Neural progenitor cell (in vitro differentiated cells): Measurements from ENCODE around the gene PRF1. TPM values are rescaled to one million over a fixed set of nuclear protein-coding genes. Genes with fewer than 3 reads are reported as not detected.

ENCODE experiments used
- DNase-seq: peaks from one replicate; pipeline ENCODE4 v3.0.0-alpha.2; 2016; ENCODE audit warnings: low spot score
- H2AFZ ChIP-seq: fragments of 200-600 bp; sonication (generic); replicated peaks from 2 replicates; pipeline ENCODE4 v1.6.1; 2016; ENCODE audit warnings: antibody characterized with exemption
- H3F3A ChIP-seq: fragments of 200-600 bp; sonication (generic); 2 replicates; pipeline ENCODE4 v1.6.1; 2016; ENCODE audit warnings: antibody characterized with exemption, low read depth
- H3K27ac ChIP-seq: fragments of 200-600 bp; sonication (generic); 2 replicates; pipeline ENCODE4 v1.5.1; 2016; ENCODE audit warnings: mild to moderate bottlenecking
- H3K27me3 ChIP-seq: fragments of 200-600 bp; sonication (generic); 2 replicates; pipeline ENCODE4 v1.6.1; 2016; ENCODE audit warnings: mild to moderate bottlenecking, moderate library complexity
- H3K36me3 ChIP-seq: fragments of 200-600 bp; sonication (generic); 2 replicates; pipeline ENCODE4 v1.5.1; 2016
- H3K4me1 ChIP-seq: fragments of 200-600 bp; sonication (generic); 2 replicates; pipeline ENCODE4 v1.6.1; 2016; ENCODE audit warnings: mixed run types
- H3K4me2 ChIP-seq: fragments of 200-600 bp; sonication (generic); 2 replicates; pipeline ENCODE4 v1.6.1; 2016
- H3K4me3 ChIP-seq: fragments of 200-600 bp; sonication (generic); 2 replicates; pipeline ENCODE4 v1.5.1; 2016
- H3K79me2 ChIP-seq: fragments of 200-600 bp; sonication (generic); 2 replicates; pipeline ENCODE4 v1.6.1; 2016; ENCODE audit warnings: low read depth
- H3K9ac ChIP-seq: fragments of 200-600 bp; sonication (generic); 2 replicates; pipeline ENCODE4 v1.6.1; 2016
- H3K9me3 ChIP-seq: fragments of 200-600 bp; sonication (generic); 2 replicates; pipeline ENCODE4 v1.5.1; 2016; ENCODE audit warnings: low read depth
- H4K20me1 ChIP-seq: fragments of 200-600 bp; sonication (generic); 2 replicates; pipeline ENCODE4 v1.6.1; 2016; ENCODE audit warnings: low read depth
- H3K27ac Mint-ChIP-seq: 3 replicates; pipeline ENCODE4 v1.8.0; 2021; ENCODE audit warnings: mixed read lengths
- H3K27me3 Mint-ChIP-seq: 2 replicates; pipeline ENCODE4 v1.8.0; 2022; ENCODE audit warnings: low read depth, mild to moderate bottlenecking, inconsistent platforms, moderate library complexity, mixed read lengths; ENCODE audit not compliant: insufficient read depth
- H3K36me3 Mint-ChIP-seq: 3 replicates; pipeline ENCODE4 v1.8.0; 2021; ENCODE audit warnings: mixed read lengths
- H3K4me1 Mint-ChIP-seq: 3 replicates; pipeline ENCODE4 v1.8.0; 2021; ENCODE audit warnings: mixed read lengths
- H3K4me3 Mint-ChIP-seq: 3 replicates; pipeline ENCODE4 v1.8.0; 2021; ENCODE audit warnings: mild to moderate bottlenecking, moderate library complexity, mixed read lengths
- H3K9me3 Mint-ChIP-seq: 3 replicates; pipeline ENCODE4 v1.8.0; 2020; ENCODE audit warnings: mixed read lengths
- CTCF ChIP-seq: fragments of 200-600 bp; sonication (generic); IDR thresholded peaks from 2 replicates; pipeline ENCODE4 v1.5.1; 2017; ENCODE audit warnings: antibody characterized with exemption, mild to moderate bottlenecking
- EZH2 ChIP-seq: fragments of 200-600 bp; sonication (generic); IDR thresholded peaks from 2 replicates; pipeline ENCODE4 v1.6.1; 2017; ENCODE audit warnings: antibody characterized with exemption, mild to moderate bottlenecking, moderate library complexity
- EZH2phosphoT487 ChIP-seq: fragments of 200-600 bp; sonication (generic); IDR thresholded peaks from 2 replicates; pipeline ENCODE4 v1.6.1; 2017; ENCODE audit warnings: antibody characterized with exemption
- total RNA-seq: library from RNA; depleted of rRNA; stranded (reverse); fragments of >200 nt; gene quantifications from 2 replicates; pipeline ENCODE4 v1.2.3, GENCODE V29; 2015; ENCODE audit warnings: low replicate concordance

Gene PRF1
- total RNA-seq, 1 donor from 2014 or later, result not detected

GRCh38 chr10:70585578-70586169 lies 16.9 kb downstream of the PRF1 start:
- H3K36me3 Mint-ChIP-seq, result no peaks in the 10 kb centered on the region
- H3K4me1 ChIP-seq, result peaks cover 26% of the 10 kb centered on the region
- no peak overlapping the region for H3K4me3 ChIP-seq
- no peaks in the 10 kb centered on the region for H3K9me3 Mint-ChIP-seq
- H3K27me3 Mint-ChIP-seq, result peaks cover 11% of the 10 kb centered on the region
- H3K4me1 Mint-ChIP-seq, result peaks cover 30% of the 10 kb centered on the region
- no peaks in the 10 kb centered on the region for H3K36me3 ChIP-seq
- no peaks in the 10 kb centered on the region for H4K20me1 ChIP-seq
- DNase-seq, result no peak
- no peak overlapping the region for H3K9ac ChIP-seq
- H3F3A ChIP-seq, result peaks cover 19% of the 10 kb centered on the region
- H3K4me3 Mint-ChIP-seq, result no peak overlapping the region
- no peak overlapping the region for H3K27ac Mint-ChIP-seq
- H3K4me2 ChIP-seq, result no peak overlapping the region
- H2AFZ ChIP-seq, result no peak overlapping the region
- TF ChIP-seq EZH2 (no peak), EZH2phosphoT487 (no peak), CTCF (no peak)
- no peaks in the 10 kb centered on the region for H3K79me2 ChIP-seq
- no peaks in the 10 kb centered on the region for H3K27me3 ChIP-seq
- no peak overlapping the region for H3K27ac ChIP-seq
- no peaks in the 10 kb centered on the region for H3K9me3 ChIP-seq

- Histone ChIP-seq H3K9me3 (no peaks in the 10 kb centered on the region), H3K4me1 (peaks cover 26% of the 10 kb centered on the region), H3K79me2 (no peaks in the 10 kb centered on the region), H3K27ac (no peak overlapping the region), H3F3A (peaks cover 19% of the 10 kb centered on the region), H3K4me2 (peak overlapping the region; percentile 52), H3K9ac (no peak overlapping the region), H3K27me3 (no peaks in the 10 kb centered on the region), H3K4me3 (no peak overlapping the region), H4K20me1 (no peaks in the 10 kb centered on the region), H2AFZ (peak overlapping the region; percentile 37), H3K36me3 (no peaks in the 10 kb centered on the region)
- peaks cover 11% of the 10 kb centered on the region for H3K27me3 Mint-ChIP-seq
- peak; percentile 80 for DNase-seq
- peak overlapping the region; percentile 85 for H3K27ac Mint-ChIP-seq
- H3K4me3 Mint-ChIP-seq, result peak overlapping the region; percentile 64
- H3K36me3 Mint-ChIP-seq, result no peaks in the 10 kb centered on the region
- peaks cover 30% of the 10 kb centered on the region for H3K4me1 Mint-ChIP-seq
- TF ChIP-seq EZH2 (no peak), CTCF (no peak), EZH2phosphoT487 (no peak)
- H3K9me3 Mint-ChIP-seq, result no peaks in the 10 kb centered on the region
These were observed 17.5 kb downstream of the PRF1 start for GRCh38 chr10:70584909-70585544.

- peaks cover 30% of the 10 kb centered on the region for H3K4me1 Mint-ChIP-seq
- H3K4me3 Mint-ChIP-seq, result no peak overlapping the region
- Histone ChIP-seq H3K4me3 (no peak overlapping the region), H3K27ac (no peak overlapping the region), H3K36me3 (no peaks in the 10 kb centered on the region), H3K79me2 (no peaks in the 10 kb centered on the region), H3K9ac (no peak overlapping the region), H4K20me1 (no peaks in the 10 kb centered on the region), H3K9me3 (no peaks in the 10 kb centered on the region), H2AFZ (peak overlapping the region; percentile 37), H3K4me2 (peak overlapping the region; percentile 52), H3K27me3 (no peaks in the 10 kb centered on the region), H3F3A (peaks cover 19% of the 10 kb centered on the region), H3K4me1 (peaks cover 26% of the 10 kb centered on the region)
- TF ChIP-seq EZH2 (no peak), CTCF (no peak), EZH2phosphoT487 (no peak)
- DNase-seq, result peak; percentile 38
- no peaks in the 10 kb centered on the region for H3K36me3 Mint-ChIP-seq
- no peak overlapping the region for H3K27ac Mint-ChIP-seq
- H3K27me3 Mint-ChIP-seq, result peaks cover 7% of the 10 kb centered on the region
- no peaks in the 10 kb centered on the region for H3K9me3 Mint-ChIP-seq
These were observed 18.2 kb downstream of the PRF1 start for GRCh38 chr10:70584366-70584765.
